Esophagus muscularis mucosa (tissue), 4 donors: ENCODE measurements around the gene TMTC2. TPM values are rescaled to one million over a fixed set of nuclear protein-coding genes. Genes with fewer than 3 reads are reported as not detected.

ENCODE experiments used
- DNase-seq: peaks from one replicate; pipeline ENCODE4 v3.0.0-alpha.2; 2017; ENCODE audit errors: extremely low spot score
- H3K27ac ChIP-seq, 4 donors: fragments of 200-600 bp; sonication (generic); replicated peaks in 1 of 4; 1 replicate in 3 of 4; 2 replicates in 1 of 4; pipeline ENCODE4 v1.5.1; 2016 to 2019; ENCODE audit warnings: mild to moderate bottlenecking in 1 of 4
- H3K27me3 ChIP-seq, 4 donors: fragments of 200-600 bp; sonication (generic); one replicate each; pipeline versions ENCODE4 v1.5.1 to v1.6.0; 2016 to 2019
- H3K36me3 ChIP-seq, 4 donors: fragments of 200-600 bp; sonication (generic); one replicate each; pipeline ENCODE4 v1.5.1; 2016 to 2019
- H3K4me1 ChIP-seq, 4 donors: fragments of 200-600 bp; sonication (generic); one replicate each; pipeline ENCODE4 v1.5.1; 2016 to 2019
- H3K4me3 ChIP-seq, 4 donors: fragments of 200-600 bp; sonication (generic); 1 replicate in 2 of 4; 2 replicates in 2 of 4; pipeline ENCODE4 v1.5.1; 2016 to 2019; ENCODE audit warnings: mild to moderate bottlenecking in 4 of 4, moderate library complexity in 1 of 4
- H3K9me3 ChIP-seq, 4 donors: fragments of 200-600 bp; sonication (generic); 1 replicate in 3 of 4; 2 replicates in 1 of 4; pipeline ENCODE4 v1.5.1; 2016 to 2019
- CTCF ChIP-seq, 3 experiments: fragments of 200-600 bp in 2 of 3; fragments of 450-650 bp in 1 of 3; sonication (generic) in 2 of 3; IDR thresholded peaks; one replicate each; pipeline ENCODE4 v1.5.1; 2017 to 2019; ENCODE audit warnings: antibody characterized with exemption in 3 of 3, mild to moderate bottlenecking in 2 of 3, moderate library complexity in 1 of 3
- EP300 ChIP-seq: sonication (generic); formaldehyde crosslinking; IDR thresholded peaks from one replicate; pipeline ENCODE4 v1.6.1; 2017; ENCODE audit warnings: antibody characterized with exemption
- POLR2A ChIP-seq: fragments of 450-650 bp; IDR thresholded peaks from one replicate; pipeline ENCODE4 v1.6.1; 2017; ENCODE audit warnings: antibody characterized with exemption, moderate library complexity, mild to moderate bottlenecking, low read depth
- POLR2AphosphoS5 ChIP-seq, 2 donors: sonication (generic); formaldehyde crosslinking; IDR thresholded peaks; one replicate each; pipeline ENCODE4 v1.6.1; 2017; ENCODE audit warnings: antibody characterized with exemption in 2 of 2
- WGBS: methylation state at CpG from one replicate; pipeline ENCODE4 v1.1.5; 2018; 5-methylcytosine and 5-hydroxymethylcytosine counted together
- intact Hi-C: fragments of 100-400 bp; cut with DNase I; formaldehyde crosslinking; loops from one replicate; pipeline ENCODE4 v1.15.1; 2023
- total RNA-seq, 4 donors: library from RNA; depleted of rRNA; stranded (reverse); fragments of >200 nt; gene quantifications; one replicate each; pipeline versions ENCODE4 v1.1.0 to v1.2.1, GENCODE V29; 2016

The TMTC2 gene
- total RNA-seq, 4 donors from 2014 or later, result 4.7 to 8.7 (median 7.3) TPM

DNA sequence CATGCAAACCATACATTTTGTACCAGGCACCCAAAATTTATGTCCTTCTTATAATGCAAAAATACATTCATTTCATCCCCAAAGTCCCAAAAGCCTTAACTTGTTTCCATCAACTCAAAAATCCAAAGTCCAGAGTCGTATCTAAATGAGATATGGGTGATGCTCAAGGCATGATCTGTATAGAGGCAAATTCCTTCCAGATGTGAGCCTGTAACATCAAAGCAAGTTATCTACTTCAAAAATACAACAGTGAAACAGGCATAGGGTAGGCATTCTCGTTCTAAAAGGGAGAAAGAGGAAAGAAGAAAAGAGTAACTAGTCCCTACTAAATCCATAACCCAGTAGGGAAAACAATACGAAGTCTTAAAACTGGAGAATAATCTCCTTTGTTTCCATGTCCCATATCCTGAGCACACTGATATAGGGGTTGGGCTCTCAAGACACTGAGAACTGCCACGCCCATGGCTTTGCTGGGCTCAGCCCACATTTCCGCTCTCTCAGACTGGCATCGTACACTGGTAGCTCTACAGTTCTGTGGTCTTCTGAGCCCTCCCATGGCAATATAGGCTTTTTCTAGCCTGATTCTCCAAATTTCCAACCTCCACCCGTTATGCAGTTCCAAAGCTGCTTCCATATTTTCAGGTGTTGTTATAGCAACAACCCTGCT, 232.8 kb downstream of the TMTC2 start:
- no peak overlapping the region for H3K4me3 ChIP-seq
- intact Hi-C loops, result no loop called here
- DNase-seq, result no peak
- TF ChIP-seq POLR2AphosphoS5 (IDR thresholded peaks at IDR 0.05) (no peak), CTCF (IDR thresholded peaks at IDR 0.05) (no peak), EP300 (no peak), POLR2A (no peak)
- no peaks in the 10 kb centered on the region for H3K36me3 ChIP-seq
- H3K4me1 ChIP-seq, result no peaks in the 10 kb centered on the region
- H3K9me3 ChIP-seq, result no peaks in the 10 kb centered on the region
- 92% methylated on average over 7 of the region's 7 CpGs for WGBS
- no peaks in the 10 kb centered on the region for H3K27me3 ChIP-seq
- no peak overlapping the region for H3K27ac ChIP-seq

- no peak overlapping the region for H3K27ac ChIP-seq
- no peak overlapping the region for H3K4me3 ChIP-seq
- H3K36me3 ChIP-seq, result no peaks in the 10 kb centered on the region
- 93% methylated on average over 1 of the region's 1 CpG for WGBS
- TF ChIP-seq EP300, result no peak
- no peak for TF ChIP-seq POLR2AphosphoS5 (IDR thresholded peaks at IDR 0.05)
- TF ChIP-seq POLR2A, result no peak
- TF ChIP-seq CTCF (IDR thresholded peaks at IDR 0.05), result no peak
- H3K9me3 ChIP-seq, result no peaks in the 10 kb centered on the region
- DNase-seq, result no peak
- no peaks in the 10 kb centered on the region for H3K27me3 ChIP-seq
- intact Hi-C loops, result no loop called here
- no peaks in the 10 kb centered on the region for H3K4me1 ChIP-seq
These were observed 237.2 kb downstream of the TMTC2 start for GRCh38 chr12:82923935-82924334.

GRCh38 chr12:82926630-82927029, 239.9 kb downstream of the TMTC2 start:
- intact Hi-C loops, result no loop called here
- Histone ChIP-seq H3K4me1 (no peaks in the 10 kb centered on the region), H3K9me3 (no peaks in the 10 kb centered on the region), H3K27ac (no peak overlapping the region), H3K4me3 (no peak overlapping the region), H3K27me3 (no peaks in the 10 kb centered on the region), H3K36me3 (no peaks in the 10 kb centered on the region)
- no peak for DNase-seq
- WGBS, result 97% methylated on average over 3 of the region's 3 CpGs
- TF ChIP-seq POLR2A, result no peak
- no peak for TF ChIP-seq POLR2AphosphoS5 (IDR thresholded peaks at IDR 0.05)
- no peak for TF ChIP-seq CTCF (IDR thresholded peaks at IDR 0.05)
- TF ChIP-seq EP300, result no peak

GRCh38 chr12:82930301-82930700, 243.6 kb downstream of the TMTC2 start:
- intact Hi-C loops, result no loop called here
- DNase-seq, result no peak
- Histone ChIP-seq H3K27ac (no peak overlapping the region), H3K36me3 (no peaks in the 10 kb centered on the region), H3K4me3 (no peak overlapping the region), H3K27me3 (no peaks in the 10 kb centered on the region), H3K9me3 (no peaks in the 10 kb centered on the region), H3K4me1 (no peaks in the 10 kb centered on the region)
- TF ChIP-seq POLR2AphosphoS5 (IDR thresholded peaks at IDR 0.05), result no peak
- no peak for TF ChIP-seq CTCF (IDR thresholded peaks at IDR 0.05)
- no peak for TF ChIP-seq EP300
- TF ChIP-seq POLR2A, result no peak
- 92% methylated on average over 3 of the region's 3 CpGs for WGBS
